RWPE1 (cell line): ENCODE results near the gene KCNJ15.
A peak's percentile ranks its signal among the peaks of the same experiment; 100 is the strongest.

Experiments used
- CTCF ChIA-PET: fragments of 350-600 bp; sonication (Branson Sonifier 250); formaldehyde crosslinking; extraction: SDS; loops from one replicate; lab custom pipeline; 2021; lab: Yijun Ruan, JAX
- POLR2A ChIA-PET: fragments of 400-600 bp; formaldehyde crosslinking; extraction: SDS; loops from one replicate; lab custom pipeline; 2020; ENCODE audit warnings: antibody characterized with exemption; ENCODE audit not compliant: low non-redundant PET; lab: Yijun Ruan, JAX
- DNase-seq: peaks from one replicate; pipeline ENCODE4 v3.0.0; 2012; ENCODE audit warnings: low spot score
- H3K27ac ChIP-seq: fragments of 450-650 bp; 2 replicates; pipeline ENCODE4 v1.5.1; 2017
- TF ChIP-seq, protein P1 (sequence below): fragments of 450-650 bp; conservative IDR thresholded peaks from 2 replicates; pipeline ENCODE4 v1.5.1; 2017; ENCODE audit warnings: low read depth, mild to moderate bottlenecking

KCNJ15 gene

DNA sequence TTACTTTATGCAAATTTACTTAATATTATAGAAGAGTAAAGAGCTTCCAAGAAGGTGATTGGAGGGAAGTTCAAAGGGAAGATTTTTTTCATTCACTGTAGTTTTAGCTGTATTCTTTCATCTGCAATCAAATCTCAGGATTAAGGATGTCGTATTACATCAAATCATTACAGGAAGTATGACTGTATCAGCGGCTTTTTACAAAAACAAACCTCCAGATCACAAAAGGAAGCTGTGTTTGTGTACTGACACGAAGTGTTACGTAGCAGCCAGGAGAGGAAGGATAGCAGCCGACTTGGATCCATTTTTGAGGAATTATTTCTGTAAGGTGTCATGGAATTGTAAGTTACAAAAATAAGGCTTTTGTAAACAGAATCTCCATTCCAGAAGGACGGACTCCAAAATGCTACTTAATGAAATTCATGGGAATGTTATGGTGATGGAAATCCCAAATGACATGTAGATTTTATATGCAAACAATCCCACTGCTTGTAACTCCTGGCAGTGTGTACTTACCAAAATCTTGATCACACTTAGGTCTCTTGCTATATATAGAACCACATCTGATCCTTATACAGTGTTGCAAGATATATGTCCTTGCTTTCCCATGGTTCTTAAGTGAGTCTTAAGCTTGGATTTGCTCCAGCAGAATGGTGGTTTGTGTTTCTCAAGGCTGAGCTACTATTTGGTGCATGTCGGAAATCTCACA lies 49.8 kb downstream of the KCNJ15 start:
- no peak for DNase-seq
- ChIA-PET CTCF (interaction anchor here (0.6 to 0.9 kb wide), 3 partner anchors 41 to 179 kb away, joined by 3 read pairs; no protein-coding TSS in a partner anchor), POLR2A (no interaction called here)
- TF ChIP-seq, protein P1, sequence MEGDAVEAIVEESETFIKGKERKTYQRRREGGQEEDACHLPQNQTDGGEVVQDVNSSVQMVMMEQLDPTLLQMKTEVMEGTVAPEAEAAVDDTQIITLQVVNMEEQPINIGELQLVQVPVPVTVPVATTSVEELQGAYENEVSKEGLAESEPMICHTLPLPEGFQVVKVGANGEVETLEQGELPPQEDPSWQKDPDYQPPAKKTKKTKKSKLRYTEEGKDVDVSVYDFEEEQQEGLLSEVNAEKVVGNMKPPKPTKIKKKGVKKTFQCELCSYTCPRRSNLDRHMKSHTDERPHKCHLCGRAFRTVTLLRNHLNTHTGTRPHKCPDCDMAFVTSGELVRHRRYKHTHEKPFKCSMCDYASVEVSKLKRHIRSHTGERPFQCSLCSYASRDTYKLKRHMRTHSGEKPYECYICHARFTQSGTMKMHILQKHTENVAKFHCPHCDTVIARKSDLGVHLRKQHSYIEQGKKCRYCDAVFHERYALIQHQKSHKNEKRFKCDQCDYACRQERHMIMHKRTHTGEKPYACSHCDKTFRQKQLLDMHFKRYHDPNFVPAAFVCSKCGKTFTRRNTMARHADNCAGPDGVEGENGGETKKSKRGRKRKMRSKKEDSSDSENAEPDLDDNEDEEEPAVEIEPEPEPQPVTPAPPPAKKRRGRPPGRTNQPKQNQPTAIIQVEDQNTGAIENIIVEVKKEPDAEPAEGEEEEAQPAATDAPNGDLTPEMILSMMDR = no peak
- H3K27ac ChIP-seq = no peak overlapping the region

- H3K27ac ChIP-seq = peak overlapping the region; percentile 59
- no peak for DNase-seq
- ChIA-PET CTCF (no interaction called here), POLR2A (no interaction called here)
- TF ChIP-seq, protein P1 = no peak
These were observed 51.2 kb downstream of the KCNJ15 start for GRCh38 chr21:38307771-38308531.

GRCh38 chr21:38308532-38309119 lies 51.8 kb downstream of the KCNJ15 start:
- POLR2A ChIA-PET = no interaction called here
- TF ChIP-seq, protein P1 = no peak
- H3K27ac ChIP-seq = no peak overlapping the region
- DNase-seq = no peak
- CTCF ChIA-PET = interaction anchor here (0.7 kb wide), 1 partner anchor 15 kb away, joined by 5 read pairs; no protein-coding TSS in a partner anchor

GRCh38 chr21:38310646-38311485 lies 54.1 kb downstream of the KCNJ15 start:
- CTCF ChIA-PET = interaction anchor here (1.1 kb wide), 1 partner anchor 13 kb away, joined by 3 read pairs; no protein-coding TSS in a partner anchor
- TF ChIP-seq, protein P1 = no peak

GRCh38 chr21:38311765-38312164 lies 55.0 kb downstream of the KCNJ15 start:
- no peak for DNase-seq
- ChIA-PET POLR2A (interaction anchor here (0.6 kb wide), 1 partner anchor 1586 kb away, joined by 3 read pairs; no protein-coding TSS in a partner anchor), CTCF (interaction anchor here (1.1 kb wide), 1 partner anchor 12 kb away, joined by 3 read pairs; no protein-coding TSS in a partner anchor)
- H3K27ac ChIP-seq = no peak overlapping the region
- TF ChIP-seq, protein P1 = no peak

More at GRCh38 chr21:38310646-38311485, 54.1 kb downstream of the KCNJ15 start:
- POLR2A ChIA-PET = interaction anchor here (0.6 kb wide), 1 partner anchor 1585 kb away, joined by 3 read pairs; no protein-coding TSS in a partner anchor
- H3K27ac ChIP-seq = peak overlapping the region; percentile 43; the same call in 1 of the 2 replicates
- no peak for DNase-seq
